BLaER1 (cell line): ENCODE data around the gene CYB561.
A peak's percentile ranks its signal among the peaks of the same experiment; 100 is the strongest.

Experiments
- H3K27ac ChIP-seq: shearing (Covaris generic); formaldehyde crosslinking; 2 replicates; pipeline ENCODE4 v1.8.1; 2022
- H3K27me3 ChIP-seq: shearing (Covaris generic); formaldehyde crosslinking; 2 replicates; pipeline ENCODE4 v1.8.1; 2022
- H3K36me3 ChIP-seq: shearing (Covaris generic); formaldehyde crosslinking; 2 replicates; pipeline ENCODE4 v1.8.1; 2022
- H3K4me1 ChIP-seq: shearing (Covaris generic); formaldehyde crosslinking; 2 replicates; pipeline ENCODE4 v1.8.1; 2022
- H3K4me2 ChIP-seq: shearing (Covaris generic); formaldehyde crosslinking; 2 replicates; pipeline ENCODE4 v1.8.1; 2022
- H3K4me3 ChIP-seq: shearing (Covaris generic); formaldehyde crosslinking; 2 replicates; pipeline ENCODE4 v1.8.1; 2022
- H3K9ac ChIP-seq: shearing (Covaris generic); formaldehyde crosslinking; 2 replicates; pipeline ENCODE4 v1.8.1; 2022
- H3K9me3 ChIP-seq: shearing (Covaris generic); formaldehyde crosslinking; 2 replicates; pipeline ENCODE4 v1.8.1; 2022
- H4K20me1 ChIP-seq: shearing (Covaris generic); formaldehyde crosslinking; 2 replicates; pipeline ENCODE4 v1.8.1; 2022
- Cebpa-rat ChIP-seq: shearing (Covaris generic); IDR thresholded peaks from 2 replicates; pipeline ENCODE4 v1.8.1; 2022

The CYB561 gene

DNA sequence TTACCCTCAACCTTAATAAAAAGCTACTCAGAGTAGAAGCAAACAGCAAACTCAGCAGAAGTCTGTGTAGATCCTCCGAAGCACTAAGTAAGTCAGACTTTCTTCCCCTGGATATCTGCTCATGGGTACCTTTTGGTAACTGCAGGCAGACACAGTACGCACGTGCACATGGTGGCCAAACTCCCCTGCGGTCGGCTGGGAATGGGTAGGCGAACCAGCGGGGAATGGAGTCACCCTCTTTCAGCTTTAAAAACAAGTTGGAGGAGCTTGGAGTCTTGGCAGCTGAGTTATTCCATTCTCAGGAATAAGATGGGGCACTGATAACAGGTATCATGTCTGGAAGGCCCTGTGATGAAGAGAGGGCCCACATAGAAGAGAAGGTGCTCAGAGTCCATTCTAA, 16.3 kb downstream of the CYB561 start:
- Histone ChIP-seq H3K9ac (no peak overlapping the region), H3K36me3 (no peaks in the 10 kb centered on the region), H3K4me2 (no peak overlapping the region), H3K4me1 (peaks cover 56% of the 10 kb centered on the region), H3K27ac (no peak overlapping the region), H3K4me3 (no peak overlapping the region), H3K9me3 (no peaks in the 10 kb centered on the region), H3K27me3 (no peaks in the 10 kb centered on the region), H4K20me1 (peaks cover 6% of the 10 kb centered on the region; the same call in 1 of the 2 replicates)
- TF ChIP-seq Cebpa-rat, result no peak

DNA sequence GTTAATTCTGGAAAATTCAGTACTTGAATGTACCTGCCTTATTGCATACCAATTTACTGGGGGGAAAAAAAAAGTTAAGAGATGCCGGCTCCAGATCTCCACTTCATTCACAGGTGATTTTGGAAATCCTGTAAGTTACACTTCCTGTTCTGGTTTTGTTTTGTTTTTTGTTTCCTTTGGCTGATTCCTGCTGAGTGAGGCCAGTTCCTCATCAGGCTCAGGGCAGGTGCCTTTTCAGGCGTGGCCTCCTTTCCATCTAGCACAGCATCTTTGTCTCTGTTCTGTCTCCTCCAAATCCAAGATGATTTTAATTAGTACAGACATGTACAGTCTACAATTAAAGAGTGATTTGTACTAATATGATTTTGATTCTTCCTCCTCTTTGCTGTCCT, 19.2 kb downstream of the CYB561 start:
- H3K27ac ChIP-seq, result no peak overlapping the region
- H3K4me3 ChIP-seq, result no peak overlapping the region
- peak overlapping the region; percentile 43 for H3K4me2 ChIP-seq
- H4K20me1 ChIP-seq, result peaks cover 6% of the 10 kb centered on the region; the same call in 1 of the 2 replicates
- H3K9ac ChIP-seq, result no peak overlapping the region
- no peak for TF ChIP-seq Cebpa-rat
- H3K4me1 ChIP-seq, result peaks cover 33% of the 10 kb centered on the region
- H3K27me3 ChIP-seq, result no peaks in the 10 kb centered on the region
- H3K9me3 ChIP-seq, result no peaks in the 10 kb centered on the region
- H3K36me3 ChIP-seq, result no peaks in the 10 kb centered on the region

GRCh38 chr17:63426041-63426916, 19.8 kb downstream of the CYB561 start:
- H3K36me3 ChIP-seq, result peaks cover 2% of the 10 kb centered on the region; the same call in 1 of the 2 replicates
- no peak overlapping the region for H3K27ac ChIP-seq
- H3K4me2 ChIP-seq, result peak overlapping the region; percentile 43

GRCh38 chr17:63425483-63425882, 20.6 kb downstream of the CYB561 start:
- H3K27me3 ChIP-seq, result no peaks in the 10 kb centered on the region
- no peak overlapping the region for H3K9ac ChIP-seq
- H4K20me1 ChIP-seq, result peaks cover 6% of the 10 kb centered on the region; the same call in 1 of the 2 replicates
- H3K36me3 ChIP-seq, result peaks cover 10% of the 10 kb centered on the region; the same call in 1 of the 2 replicates
- peak overlapping the region; percentile 32 for H3K4me2 ChIP-seq
- H3K4me1 ChIP-seq, result peaks cover 33% of the 10 kb centered on the region
- no peaks in the 10 kb centered on the region for H3K9me3 ChIP-seq
- H3K27ac ChIP-seq, result no peak overlapping the region
- H3K4me3 ChIP-seq, result no peak overlapping the region
- no peak for TF ChIP-seq Cebpa-rat

More at GRCh38 chr17:63426041-63426916, 19.8 kb downstream of the CYB561 start:
- H3K4me1 ChIP-seq, result peaks cover 33% of the 10 kb centered on the region
- no peak overlapping the region for H3K9ac ChIP-seq
- TF ChIP-seq Cebpa-rat, result no peak
- H3K9me3 ChIP-seq, result no peaks in the 10 kb centered on the region
- H3K4me3 ChIP-seq, result no peak overlapping the region
- H3K27me3 ChIP-seq, result no peaks in the 10 kb centered on the region
- H4K20me1 ChIP-seq, result peaks cover 6% of the 10 kb centered on the region; the same call in 1 of the 2 replicates

DNA sequence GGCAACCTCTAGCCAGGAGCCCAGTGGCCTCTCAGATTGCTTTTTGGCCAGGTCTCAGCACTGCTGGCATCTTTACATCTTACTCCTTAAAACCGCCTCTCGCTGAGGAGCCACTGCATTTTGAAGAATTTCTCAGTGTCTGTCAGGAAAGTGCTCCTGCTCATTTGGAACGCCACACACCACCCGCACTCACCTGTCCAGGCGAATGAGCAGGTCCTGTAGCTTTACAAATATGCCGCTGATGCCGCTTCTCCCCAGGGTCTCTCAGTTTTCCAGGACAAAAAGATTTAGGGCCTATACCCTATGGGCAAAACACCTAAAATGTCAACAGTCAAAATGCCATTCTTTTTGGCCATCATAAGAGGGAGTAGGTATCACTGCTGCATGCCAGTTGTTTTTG, 22.1 kb downstream of the CYB561 start:
- peaks cover 37% of the 10 kb centered on the region for H3K4me1 ChIP-seq
- H3K27me3 ChIP-seq, result no peaks in the 10 kb centered on the region
- H3K27ac ChIP-seq, result no peak overlapping the region
- no peak overlapping the region for H3K4me2 ChIP-seq
- peaks cover 6% of the 10 kb centered on the region; the same call in 1 of the 2 replicates for H4K20me1 ChIP-seq
- no peak for TF ChIP-seq Cebpa-rat
- peaks cover 20% of the 10 kb centered on the region; the same call in 1 of the 2 replicates for H3K36me3 ChIP-seq
- H3K9ac ChIP-seq, result no peak overlapping the region
- H3K4me3 ChIP-seq, result no peak overlapping the region
- no peaks in the 10 kb centered on the region for H3K9me3 ChIP-seq

DNA sequence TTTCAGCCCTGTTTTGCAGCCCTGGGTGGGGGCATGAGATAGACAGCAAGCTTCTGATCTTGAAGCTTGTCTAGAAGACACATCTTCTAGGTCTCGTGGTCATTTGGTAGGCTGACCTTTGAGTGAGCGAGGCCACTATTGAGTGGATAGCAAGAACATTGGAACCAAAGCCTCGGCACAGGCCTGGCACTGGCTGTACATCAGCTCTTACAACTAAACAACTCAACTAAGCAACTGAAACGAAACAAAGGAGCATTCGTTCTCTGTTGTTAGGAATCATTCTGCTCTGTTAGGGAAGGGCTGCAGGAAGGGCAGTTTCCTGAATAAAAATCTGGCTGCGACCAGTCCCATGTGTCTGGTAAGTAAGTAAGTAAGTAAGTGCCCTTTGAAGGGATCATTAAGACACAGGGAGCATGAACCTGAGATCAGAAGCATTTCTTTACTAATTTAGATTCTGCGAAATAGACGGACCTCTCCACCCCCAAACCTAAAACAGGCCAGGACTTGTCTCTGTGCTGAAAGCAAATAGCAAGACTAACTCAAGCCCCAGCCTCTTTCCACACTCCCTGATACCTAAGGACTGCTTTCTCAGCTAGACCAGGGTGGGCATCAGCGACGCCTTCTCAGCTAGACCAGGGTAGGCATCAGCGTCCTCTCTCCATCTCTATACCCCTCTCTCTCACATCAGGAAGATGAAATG, 22.7 kb downstream of the CYB561 start:
- Histone ChIP-seq H3K27ac (no peak overlapping the region), H3K4me2 (no peak overlapping the region), H3K4me3 (no peak overlapping the region), H3K9me3 (no peaks in the 10 kb centered on the region), H3K36me3 (peaks cover 20% of the 10 kb centered on the region; the same call in 1 of the 2 replicates), H3K27me3 (no peaks in the 10 kb centered on the region), H3K9ac (no peak overlapping the region), H3K4me1 (peaks cover 34% of the 10 kb centered on the region), H4K20me1 (peaks cover 6% of the 10 kb centered on the region; the same call in 1 of the 2 replicates)
- TF ChIP-seq Cebpa-rat, result no peak

GRCh38 chr17:63421681-63422645, 24.1 kb downstream of the CYB561 start:
- H3K4me2 ChIP-seq, result no peak overlapping the region
- H3K27ac ChIP-seq, result no peak overlapping the region
- peaks cover 20% of the 10 kb centered on the region; the same call in 1 of the 2 replicates for H3K36me3 ChIP-seq
- peaks cover 6% of the 10 kb centered on the region; the same call in 1 of the 2 replicates for H4K20me1 ChIP-seq
- H3K9ac ChIP-seq, result no peak overlapping the region
- H3K27me3 ChIP-seq, result no peaks in the 10 kb centered on the region
- no peaks in the 10 kb centered on the region for H3K9me3 ChIP-seq
- no peak for TF ChIP-seq Cebpa-rat
- H3K4me3 ChIP-seq, result no peak overlapping the region
- peaks cover 24% of the 10 kb centered on the region for H3K4me1 ChIP-seq

DNA sequence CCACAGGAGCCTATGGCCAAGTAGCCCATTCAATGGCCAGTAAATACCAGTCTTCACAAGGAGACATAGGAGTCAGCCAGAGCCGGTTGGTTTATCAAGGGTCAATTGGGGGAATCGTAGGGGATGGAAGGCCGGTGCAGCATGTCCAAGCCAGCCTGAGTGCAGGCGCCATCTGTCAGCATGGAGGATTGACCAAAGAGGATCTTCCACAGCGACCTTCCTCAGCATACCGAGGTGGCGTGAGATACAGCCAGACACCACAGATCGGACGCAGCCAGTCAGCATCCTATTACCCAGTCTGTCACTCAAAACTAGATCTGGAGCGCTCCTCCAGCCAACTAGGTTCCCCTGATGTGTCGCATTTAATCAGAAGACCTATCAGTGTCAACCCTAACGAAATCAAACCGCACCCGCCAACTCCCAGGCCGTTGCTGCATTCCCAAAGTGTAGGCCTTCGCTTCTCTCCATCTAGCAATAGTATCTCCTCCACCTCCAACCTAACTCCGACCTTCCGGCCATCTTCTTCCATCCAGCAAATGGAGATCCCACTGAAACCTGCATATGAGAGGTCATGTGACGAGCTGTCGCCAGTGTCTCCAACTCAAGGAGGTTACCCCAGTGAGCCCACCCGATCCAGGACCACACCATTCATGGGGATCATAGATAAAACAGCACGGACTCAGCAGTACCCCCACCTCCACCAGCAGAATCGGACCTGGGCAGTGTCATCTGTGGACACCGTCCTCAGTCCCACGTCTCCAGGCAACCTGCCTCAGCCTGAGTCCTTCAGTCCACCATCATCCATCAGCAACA, 25.0 kb downstream of the CYB561 start:
- H3K4me3 ChIP-seq, result no peak overlapping the region
- no peaks in the 10 kb centered on the region for H3K9me3 ChIP-seq
- peaks cover 16% of the 10 kb centered on the region for H3K4me1 ChIP-seq
- no peaks in the 10 kb centered on the region for H3K27me3 ChIP-seq
- no peak overlapping the region for H3K4me2 ChIP-seq
- TF ChIP-seq Cebpa-rat, result no peak
- H4K20me1 ChIP-seq, result peaks cover 6% of the 10 kb centered on the region; the same call in 1 of the 2 replicates
- no peak overlapping the region for H3K9ac ChIP-seq
- H3K27ac ChIP-seq, result no peak overlapping the region
- H3K36me3 ChIP-seq, result peaks cover 20% of the 10 kb centered on the region; the same call in 1 of the 2 replicates
